ENCODE results near the gene TTLL7.

TTLL7 gene, protein sequence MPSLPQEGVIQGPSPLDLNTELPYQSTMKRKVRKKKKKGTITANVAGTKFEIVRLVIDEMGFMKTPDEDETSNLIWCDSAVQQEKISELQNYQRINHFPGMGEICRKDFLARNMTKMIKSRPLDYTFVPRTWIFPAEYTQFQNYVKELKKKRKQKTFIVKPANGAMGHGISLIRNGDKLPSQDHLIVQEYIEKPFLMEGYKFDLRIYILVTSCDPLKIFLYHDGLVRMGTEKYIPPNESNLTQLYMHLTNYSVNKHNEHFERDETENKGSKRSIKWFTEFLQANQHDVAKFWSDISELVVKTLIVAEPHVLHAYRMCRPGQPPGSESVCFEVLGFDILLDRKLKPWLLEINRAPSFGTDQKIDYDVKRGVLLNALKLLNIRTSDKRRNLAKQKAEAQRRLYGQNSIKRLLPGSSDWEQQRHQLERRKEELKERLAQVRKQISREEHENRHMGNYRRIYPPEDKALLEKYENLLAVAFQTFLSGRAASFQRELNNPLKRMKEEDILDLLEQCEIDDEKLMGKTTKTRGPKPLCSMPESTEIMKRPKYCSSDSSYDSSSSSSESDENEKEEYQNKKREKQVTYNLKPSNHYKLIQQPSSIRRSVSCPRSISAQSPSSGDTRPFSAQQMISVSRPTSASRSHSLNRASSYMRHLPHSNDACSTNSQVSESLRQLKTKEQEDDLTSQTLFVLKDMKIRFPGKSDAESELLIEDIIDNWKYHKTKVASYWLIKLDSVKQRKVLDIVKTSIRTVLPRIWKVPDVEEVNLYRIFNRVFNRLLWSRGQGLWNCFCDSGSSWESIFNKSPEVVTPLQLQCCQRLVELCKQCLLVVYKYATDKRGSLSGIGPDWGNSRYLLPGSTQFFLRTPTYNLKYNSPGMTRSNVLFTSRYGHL

DNA sequence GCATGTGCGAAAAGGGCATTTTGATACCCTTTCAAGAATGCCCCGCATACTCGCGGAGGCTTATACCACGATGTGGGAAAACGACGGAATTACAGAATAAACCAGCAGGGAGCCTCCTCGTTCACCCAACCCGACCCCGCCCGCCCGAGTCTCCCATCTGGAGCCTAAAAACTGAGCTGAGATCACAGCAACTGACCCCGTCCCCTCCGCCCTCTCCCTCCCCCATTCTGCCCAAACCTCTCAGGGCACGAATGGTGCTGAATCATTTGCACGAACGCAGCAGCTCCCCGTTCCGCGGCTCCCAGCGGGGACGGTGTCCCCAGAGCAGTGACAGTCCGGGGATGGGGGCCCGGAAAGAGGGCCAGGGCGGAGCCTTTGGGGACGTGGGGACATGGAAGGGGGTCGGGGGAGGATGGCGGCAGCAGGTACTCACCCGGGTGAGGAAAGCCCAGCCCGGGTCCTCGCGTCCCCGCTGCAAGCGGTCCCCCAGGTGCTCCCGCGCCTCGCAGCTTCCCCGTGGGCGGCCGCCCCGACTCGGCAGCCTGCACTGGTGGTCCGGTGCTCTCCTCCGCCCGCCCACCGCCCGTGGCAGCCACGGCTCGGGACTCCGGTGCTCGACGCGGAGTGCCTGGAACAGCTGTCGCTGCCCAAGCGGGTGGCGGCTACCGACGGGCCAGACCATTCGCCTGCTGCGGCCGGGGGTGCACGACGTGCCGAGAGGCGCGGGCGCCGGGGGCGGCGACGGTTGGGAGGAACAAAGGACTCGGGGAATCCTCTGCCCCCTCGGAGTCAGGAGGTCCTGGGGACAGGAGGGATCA lies at the start of gene TTLL7:
TTLL7 (minus strand) TSS at position 635 of the 818 bp plus-strand sequence. CDS start 46,921 bp downstream, outside the sequence.
- TF ChIP-seq, protein P1, sequence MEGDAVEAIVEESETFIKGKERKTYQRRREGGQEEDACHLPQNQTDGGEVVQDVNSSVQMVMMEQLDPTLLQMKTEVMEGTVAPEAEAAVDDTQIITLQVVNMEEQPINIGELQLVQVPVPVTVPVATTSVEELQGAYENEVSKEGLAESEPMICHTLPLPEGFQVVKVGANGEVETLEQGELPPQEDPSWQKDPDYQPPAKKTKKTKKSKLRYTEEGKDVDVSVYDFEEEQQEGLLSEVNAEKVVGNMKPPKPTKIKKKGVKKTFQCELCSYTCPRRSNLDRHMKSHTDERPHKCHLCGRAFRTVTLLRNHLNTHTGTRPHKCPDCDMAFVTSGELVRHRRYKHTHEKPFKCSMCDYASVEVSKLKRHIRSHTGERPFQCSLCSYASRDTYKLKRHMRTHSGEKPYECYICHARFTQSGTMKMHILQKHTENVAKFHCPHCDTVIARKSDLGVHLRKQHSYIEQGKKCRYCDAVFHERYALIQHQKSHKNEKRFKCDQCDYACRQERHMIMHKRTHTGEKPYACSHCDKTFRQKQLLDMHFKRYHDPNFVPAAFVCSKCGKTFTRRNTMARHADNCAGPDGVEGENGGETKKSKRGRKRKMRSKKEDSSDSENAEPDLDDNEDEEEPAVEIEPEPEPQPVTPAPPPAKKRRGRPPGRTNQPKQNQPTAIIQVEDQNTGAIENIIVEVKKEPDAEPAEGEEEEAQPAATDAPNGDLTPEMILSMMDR (IDR thresholded peaks at IDR 0.05; ENCODE audit: low read depth, low read length) = no peak
- TF ChIP-seq EZH2phosphoT487 (IDR thresholded peaks at IDR 0.05; ENCODE audit: low read depth) = no peak
- Histone ChIP-seq H3K79me2 (ENCODE audit: low read length) (no peaks in the 10 kb centered on the region), H3K4me3 (ENCODE audit: low read length) (peak within 1 kb of the TSS; percentile 94), H4K20me1 (ENCODE audit: insufficient read depth, low read length) (no peaks in the 10 kb centered on the region), H3K27me3 (ENCODE audit: low read depth, low read length) (peaks cover 4% of the 10 kb centered on the region; the same call in 1 of the 2 replicates), H3K4me2 (ENCODE audit: low read length) (peak within 1 kb of the TSS; percentile 91), H3K4me1 (ENCODE audit: low read length) (peaks cover 35% of the 10 kb centered on the region), H3K27ac (ENCODE audit: low read length) (no peak within 1 kb of the TSS), H2AFZ (ENCODE audit: low read depth, low read length) (peak within 1 kb of the TSS; percentile 92), H3K36me3 (replicated peaks; ENCODE audit: low read depth, low read length) (no peaks in the 10 kb centered on the region), H3K9ac (ENCODE audit: low read length) (peak within 1 kb of the TSS; percentile 78), H3K9me3 (ENCODE audit: insufficient read depth, low read length) (no peaks in the 10 kb centered on the region)

DNA sequence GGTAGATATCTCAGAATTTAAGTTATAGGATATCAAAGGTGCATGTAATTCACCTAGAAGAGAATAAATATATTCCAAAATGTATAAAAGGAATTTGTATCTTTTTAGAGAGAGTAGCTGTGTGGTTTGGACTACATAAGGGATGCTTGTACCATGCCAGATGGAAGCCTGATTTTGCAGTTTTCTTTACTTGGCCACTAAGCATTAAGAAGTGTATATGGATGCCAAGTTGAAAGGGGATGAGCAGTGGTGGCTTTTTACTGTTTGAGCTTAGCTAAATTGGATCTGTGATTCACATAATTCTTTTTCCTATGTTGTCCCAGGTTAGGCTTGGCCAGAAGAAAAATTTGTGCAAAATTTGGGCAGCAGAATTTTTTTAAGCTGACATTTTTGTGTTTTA lies 43.5 kb upstream of the TTLL7 start:
- H3K9me3 ChIP-seq (ENCODE audit: insufficient read depth, low read length) = no peaks in the 10 kb centered on the region
- H3K79me2 ChIP-seq (ENCODE audit: low read length) = no peaks in the 10 kb centered on the region
- no peak overlapping the region for H3K4me3 ChIP-seq (ENCODE audit: low read length)
- H3K27me3 ChIP-seq (ENCODE audit: low read depth, low read length) = no peaks in the 10 kb centered on the region
- no peaks in the 10 kb centered on the region for H4K20me1 ChIP-seq (ENCODE audit: insufficient read depth, low read length)
- H3K4me1 ChIP-seq (ENCODE audit: low read length) = no peaks in the 10 kb centered on the region
- H3K27ac ChIP-seq (ENCODE audit: low read length) = no peak overlapping the region
- H3K9ac ChIP-seq (ENCODE audit: low read length) = no peak overlapping the region
- H2AFZ ChIP-seq (ENCODE audit: low read depth, low read length) = no peak overlapping the region
- no peak overlapping the region for H3K4me2 ChIP-seq (ENCODE audit: low read length)
- no peaks in the 10 kb centered on the region for H3K36me3 ChIP-seq (replicated peaks; ENCODE audit: low read depth, low read length)
- TF ChIP-seq EZH2phosphoT487 (IDR thresholded peaks at IDR 0.05; ENCODE audit: low read depth) = no peak
- TF ChIP-seq, protein P1 (IDR thresholded peaks at IDR 0.05; ENCODE audit: low read depth, low read length) = no peak

DNA sequence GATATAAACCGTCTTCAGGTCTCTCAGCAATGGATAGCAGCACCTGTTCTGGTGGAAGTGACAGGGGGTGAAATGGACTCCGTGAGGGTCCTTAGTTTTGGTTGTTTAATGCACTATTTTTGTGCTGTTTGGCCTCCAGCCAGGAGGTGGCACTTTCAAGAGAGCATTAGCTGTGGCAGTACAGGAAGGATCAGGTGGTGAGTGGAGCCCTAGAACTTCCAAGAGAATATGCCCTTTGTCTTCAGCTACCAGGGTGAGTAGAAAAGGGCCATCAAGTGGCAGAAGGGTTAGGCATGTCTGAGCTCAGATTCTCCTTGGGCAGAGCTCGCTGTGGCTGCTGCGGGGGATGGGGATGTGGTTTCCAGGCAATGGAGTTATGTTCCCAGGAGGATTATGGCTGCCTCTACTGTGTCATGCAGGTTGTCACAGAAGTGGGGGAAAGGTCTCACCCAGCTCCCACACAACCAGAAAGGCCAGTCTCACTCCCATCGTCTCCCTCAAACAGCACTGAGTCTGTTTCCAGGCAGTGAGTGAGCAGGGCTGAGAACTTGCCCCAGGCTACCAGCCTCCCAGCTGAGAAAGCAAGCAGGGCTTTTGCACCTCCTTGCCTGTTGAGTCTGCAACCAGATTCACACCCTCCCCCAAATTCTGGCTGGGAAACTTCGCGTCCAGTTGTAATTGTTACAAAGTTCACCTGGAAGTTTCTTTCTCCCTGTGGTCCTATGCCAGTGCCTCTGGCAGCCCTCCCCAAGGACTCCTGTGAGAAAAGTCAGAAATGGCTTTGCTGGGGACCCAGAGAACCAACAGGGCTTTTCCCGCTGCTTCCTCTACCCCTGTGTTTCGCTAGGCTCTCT lies 39.1 kb upstream of the TTLL7 start:
- Histone ChIP-seq H3K36me3 (replicated peaks; ENCODE audit: low read depth, low read length) (no peaks in the 10 kb centered on the region), H3K27ac (ENCODE audit: low read length) (no peak overlapping the region), H3K4me2 (ENCODE audit: low read length) (no peak overlapping the region), H3K79me2 (ENCODE audit: low read length) (no peaks in the 10 kb centered on the region), H3K4me3 (ENCODE audit: low read length) (no peak overlapping the region), H3K27me3 (ENCODE audit: low read depth, low read length) (no peaks in the 10 kb centered on the region), H4K20me1 (ENCODE audit: insufficient read depth, low read length) (no peaks in the 10 kb centered on the region), H3K9me3 (ENCODE audit: insufficient read depth, low read length) (no peaks in the 10 kb centered on the region), H3K9ac (ENCODE audit: low read length) (no peak overlapping the region), H2AFZ (ENCODE audit: low read depth, low read length) (no peak overlapping the region), H3K4me1 (ENCODE audit: low read length) (no peaks in the 10 kb centered on the region)
- TF ChIP-seq EZH2phosphoT487 (IDR thresholded peaks at IDR 0.05; ENCODE audit: low read depth) = no peak
- TF ChIP-seq, protein P1 (IDR thresholded peaks at IDR 0.05; ENCODE audit: low read depth, low read length) = no peak
